GM12864 (cell line): ENCODE results near the gene SORCS2.

Experiments used
- DNase-seq: peaks from one replicate; pipeline ENCODE4 v3.0.0-alpha.2; 2011; ENCODE audit warnings: low read depth
- H3K4me3 ChIP-seq: 2 replicates; pipeline ENCODE4 v1.5.1; 2011; ENCODE audit warnings: mild to moderate bottlenecking, low read depth, low read length, control low read depth
- TF ChIP-seq, protein P1 (sequence below): IDR thresholded peaks from 2 replicates; pipeline ENCODE4 v1.5.1; 2011; ENCODE audit warnings: low read depth, mild to moderate bottlenecking, moderate library complexity, low read length, control low read depth, inconsistent platforms; ENCODE audit errors: missing control alignments

SORCS2 gene

DNA sequence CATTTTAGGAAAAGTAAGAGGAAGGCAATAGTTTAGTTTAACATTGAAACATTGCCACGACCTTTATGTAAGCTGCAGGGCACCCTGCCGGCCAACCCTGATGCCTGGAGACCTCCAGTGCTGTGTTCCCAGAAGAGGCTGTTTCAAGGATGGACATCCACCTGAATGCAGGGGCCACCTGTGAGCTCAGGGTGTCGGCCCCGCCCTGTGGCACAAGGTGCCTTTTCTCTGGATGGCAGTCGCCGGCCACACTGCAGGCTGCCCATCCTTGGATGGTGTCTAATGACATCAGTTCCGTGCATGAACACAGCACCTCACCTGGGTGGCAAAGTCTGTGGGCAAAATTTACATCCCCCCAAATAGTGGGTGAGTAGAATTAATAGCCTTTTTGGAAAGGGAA lies 567.3 kb downstream of the SORCS2 start:
- TF ChIP-seq, protein P1, sequence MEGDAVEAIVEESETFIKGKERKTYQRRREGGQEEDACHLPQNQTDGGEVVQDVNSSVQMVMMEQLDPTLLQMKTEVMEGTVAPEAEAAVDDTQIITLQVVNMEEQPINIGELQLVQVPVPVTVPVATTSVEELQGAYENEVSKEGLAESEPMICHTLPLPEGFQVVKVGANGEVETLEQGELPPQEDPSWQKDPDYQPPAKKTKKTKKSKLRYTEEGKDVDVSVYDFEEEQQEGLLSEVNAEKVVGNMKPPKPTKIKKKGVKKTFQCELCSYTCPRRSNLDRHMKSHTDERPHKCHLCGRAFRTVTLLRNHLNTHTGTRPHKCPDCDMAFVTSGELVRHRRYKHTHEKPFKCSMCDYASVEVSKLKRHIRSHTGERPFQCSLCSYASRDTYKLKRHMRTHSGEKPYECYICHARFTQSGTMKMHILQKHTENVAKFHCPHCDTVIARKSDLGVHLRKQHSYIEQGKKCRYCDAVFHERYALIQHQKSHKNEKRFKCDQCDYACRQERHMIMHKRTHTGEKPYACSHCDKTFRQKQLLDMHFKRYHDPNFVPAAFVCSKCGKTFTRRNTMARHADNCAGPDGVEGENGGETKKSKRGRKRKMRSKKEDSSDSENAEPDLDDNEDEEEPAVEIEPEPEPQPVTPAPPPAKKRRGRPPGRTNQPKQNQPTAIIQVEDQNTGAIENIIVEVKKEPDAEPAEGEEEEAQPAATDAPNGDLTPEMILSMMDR, result no peak
- H3K4me3 ChIP-seq, result no peak overlapping the region; the same call in 1 of the 2 replicates
- DNase-seq, result no peak

DNA sequence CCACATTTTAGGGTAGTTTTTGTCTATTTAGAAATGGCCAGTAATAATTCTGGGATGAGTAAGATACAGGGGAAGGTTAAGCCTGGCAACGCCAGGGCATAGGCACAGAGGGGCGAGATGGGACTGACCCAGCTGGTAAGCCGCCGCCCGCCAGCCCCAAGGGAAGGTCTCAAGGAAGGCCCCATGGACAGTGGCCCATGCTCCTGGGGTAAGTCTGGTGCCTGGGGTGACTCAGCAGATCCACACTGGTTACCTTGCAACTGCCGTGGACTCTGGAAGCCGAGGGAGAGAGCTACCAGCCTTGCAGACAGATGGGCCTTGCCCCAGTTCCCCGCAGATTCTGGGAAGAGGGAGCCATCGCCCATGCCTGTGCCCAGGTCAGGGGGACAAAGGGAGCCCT lies 567.9 kb downstream of the SORCS2 start:
- DNase-seq, result no peak
- TF ChIP-seq, protein P1, result no peak
- H3K4me3 ChIP-seq, result no peak overlapping the region

DNA sequence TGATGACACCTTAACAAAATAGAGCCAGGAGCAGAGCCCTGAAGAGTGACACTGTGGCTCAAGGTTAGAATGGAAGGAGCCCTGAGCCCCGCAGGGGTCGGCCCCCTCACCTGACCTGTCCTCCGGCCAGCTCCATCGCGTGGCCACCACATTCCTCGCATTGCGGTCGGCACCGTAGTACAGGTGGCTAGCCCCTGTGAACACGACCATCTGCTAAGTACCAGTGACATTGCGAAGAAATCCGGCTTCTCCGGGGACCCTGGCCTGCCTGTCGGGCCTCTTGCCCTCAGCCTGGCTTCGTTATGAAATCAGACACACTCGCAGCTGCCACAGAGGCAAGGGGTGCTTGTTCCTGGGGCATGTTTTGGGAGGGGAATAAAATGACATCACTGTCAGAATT lies 568.4 kb downstream of the SORCS2 start:
- TF ChIP-seq, protein P1, result no peak
- H3K4me3 ChIP-seq, result no peak overlapping the region
- DNase-seq, result no peak

DNA sequence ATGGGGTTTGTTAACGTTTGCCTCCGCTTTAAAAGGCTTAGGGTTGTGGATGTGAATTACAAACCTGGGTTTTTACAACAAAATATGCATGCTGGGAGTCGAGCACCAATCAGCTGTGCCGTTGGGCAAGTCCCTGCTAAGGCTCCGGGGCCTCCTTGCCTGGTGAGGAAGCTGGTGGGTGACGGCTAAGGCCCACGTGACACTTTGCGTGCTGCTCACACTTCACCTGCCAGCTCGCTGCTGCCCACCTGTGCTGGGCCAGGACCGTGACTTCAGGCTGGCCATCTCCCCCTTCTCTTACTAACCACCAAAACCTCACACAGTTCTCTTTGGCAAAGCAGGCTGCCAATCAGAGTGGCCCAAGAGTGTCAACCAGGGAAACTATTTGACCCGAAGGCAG lies 569.0 kb downstream of the SORCS2 start:
- H3K4me3 ChIP-seq, result no peak overlapping the region
- TF ChIP-seq, protein P1, result no peak
- no peak for DNase-seq

DNA sequence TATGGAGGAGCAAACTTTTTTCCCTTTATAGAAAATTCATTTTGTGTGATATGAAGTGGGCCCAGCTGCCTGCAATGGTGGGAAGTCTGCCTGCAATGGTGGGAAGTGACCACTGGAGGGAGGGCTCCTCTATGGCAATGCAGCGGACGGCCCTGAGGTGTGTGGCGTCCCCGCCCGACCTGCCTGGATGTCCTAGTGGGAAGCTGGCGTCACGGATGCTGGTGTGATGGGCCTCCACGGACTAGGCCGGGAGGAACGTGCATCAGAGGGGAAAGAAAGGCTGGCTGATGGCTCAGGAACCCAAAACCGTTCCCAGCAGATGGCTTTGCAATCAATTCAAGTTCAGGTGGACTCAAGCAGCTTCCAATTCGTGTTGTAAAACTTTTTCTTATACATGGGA lies 569.4 kb downstream of the SORCS2 start:
- TF ChIP-seq, protein P1, result peak; percentile 88
- H3K4me3 ChIP-seq, result no peak overlapping the region
- no peak for DNase-seq

DNA sequence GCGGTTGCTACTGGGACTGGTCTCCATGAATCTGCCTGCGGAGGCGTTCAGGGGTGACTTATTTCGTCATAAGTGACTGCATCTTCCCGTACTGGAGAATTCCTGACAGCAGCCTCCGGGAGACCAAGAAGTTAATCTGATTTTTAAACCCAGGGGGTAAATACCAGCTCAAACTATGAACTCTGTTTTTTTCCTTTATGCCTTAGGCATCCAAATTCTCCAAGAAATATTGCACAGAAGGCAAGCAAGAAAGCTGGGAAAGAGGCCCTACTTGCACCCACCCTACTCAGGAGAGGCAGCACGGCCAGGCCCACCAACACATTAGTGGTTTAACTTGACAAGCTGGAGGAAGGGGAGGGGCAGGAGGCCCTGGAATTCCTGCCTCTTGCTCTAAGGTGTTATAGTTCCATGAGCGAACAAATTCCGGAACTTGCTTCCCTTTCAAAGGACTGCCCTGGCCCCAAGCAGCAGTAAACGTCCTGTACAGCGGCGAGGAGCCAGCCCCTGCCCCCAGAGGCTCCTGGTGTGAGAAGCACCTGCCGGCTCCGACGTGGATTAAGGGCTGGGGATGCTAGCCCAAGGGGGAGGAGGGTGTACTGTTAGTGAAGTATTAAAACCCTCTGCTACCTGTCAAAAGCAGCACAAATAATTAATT lies 570.2 kb downstream of the SORCS2 start:
- TF ChIP-seq, protein P1, result no peak
- H3K4me3 ChIP-seq, result no peak overlapping the region

DNA sequence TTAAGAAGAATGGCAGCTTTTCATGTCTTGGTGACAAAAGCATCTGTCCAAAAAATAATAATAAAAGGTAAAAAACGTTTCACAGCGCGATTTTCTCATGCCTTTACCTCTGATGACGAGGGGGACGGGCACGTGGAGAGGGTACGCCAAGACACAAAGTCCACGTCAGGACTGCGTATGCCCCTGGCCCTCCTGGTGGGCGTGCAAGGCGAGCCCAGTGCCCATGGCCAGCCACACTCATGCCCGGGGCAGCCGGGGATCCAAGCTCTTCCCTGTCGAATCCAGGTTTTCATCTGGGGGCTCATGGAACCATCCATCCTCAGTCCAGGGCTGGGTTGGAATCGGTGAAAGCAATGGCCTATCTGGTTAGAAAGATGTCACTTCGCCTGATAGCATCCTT lies 570.8 kb downstream of the SORCS2 start:
- no peak overlapping the region for H3K4me3 ChIP-seq
- TF ChIP-seq, protein P1, result no peak
- DNase-seq, result no peak

More for the DNA sequence above, 570.2 kb downstream of the SORCS2 start:
- DNase-seq, result no peak
